Right kidney (tissue), 1 donor: Measurements from ENCODE around the gene EXOSC5.
A peak's percentile ranks its signal among the peaks of the same experiment; 100 is the strongest.
"Not testable (repeated sequence)": the region's sequence is repeated elsewhere in the genome, so short reads cannot be mapped to it uniquely, and the experiment has no call there.

Source experiments
- DNase-seq: peaks from one replicate; pipeline ENCODE4 v3.0.0-alpha.2; 2016

EXOSC5 gene

DNA sequence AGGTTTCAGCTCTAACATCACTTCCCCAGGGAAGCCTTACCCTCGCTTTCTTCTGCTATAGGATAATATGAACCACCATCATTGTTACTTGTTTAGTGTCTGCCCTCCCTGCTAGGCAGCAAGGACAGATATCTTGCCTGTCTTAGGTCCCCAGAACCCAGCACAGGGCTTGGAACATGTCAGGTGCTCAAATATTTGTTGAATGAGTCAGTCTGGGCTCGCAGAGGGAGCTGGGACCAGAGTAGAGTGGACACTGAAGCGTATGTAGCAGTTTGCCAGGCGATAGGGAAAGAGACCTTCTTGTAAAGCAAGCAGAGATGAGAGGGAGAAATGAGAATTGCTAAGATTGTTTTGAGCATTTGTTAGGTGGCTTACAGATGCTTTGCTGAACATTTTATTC, 12.1 kb upstream of the EXOSC5 start:
- no peak for DNase-seq

DNA sequence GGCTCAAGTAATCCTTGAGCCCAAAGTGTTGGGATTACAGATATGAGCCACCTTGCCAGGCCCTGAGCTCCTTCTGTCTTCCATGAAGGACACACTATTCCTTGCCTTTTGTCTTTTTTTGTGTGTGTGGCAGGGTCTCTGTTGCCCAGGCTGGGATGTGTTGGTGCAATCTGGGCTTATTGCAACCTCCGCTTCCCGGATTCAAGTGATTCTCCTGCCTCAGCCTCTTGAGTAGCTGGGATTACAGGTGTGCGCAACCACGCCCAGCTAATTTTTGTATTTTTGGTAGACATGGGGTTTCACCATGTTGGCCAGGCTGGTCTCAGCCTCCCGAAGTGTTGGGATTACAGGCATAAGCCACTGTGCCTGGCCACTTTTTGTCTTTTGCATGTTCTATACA, 11.7 kb upstream of the EXOSC5 start:
- DNase-seq, result not testable (repeated sequence)

DNA sequence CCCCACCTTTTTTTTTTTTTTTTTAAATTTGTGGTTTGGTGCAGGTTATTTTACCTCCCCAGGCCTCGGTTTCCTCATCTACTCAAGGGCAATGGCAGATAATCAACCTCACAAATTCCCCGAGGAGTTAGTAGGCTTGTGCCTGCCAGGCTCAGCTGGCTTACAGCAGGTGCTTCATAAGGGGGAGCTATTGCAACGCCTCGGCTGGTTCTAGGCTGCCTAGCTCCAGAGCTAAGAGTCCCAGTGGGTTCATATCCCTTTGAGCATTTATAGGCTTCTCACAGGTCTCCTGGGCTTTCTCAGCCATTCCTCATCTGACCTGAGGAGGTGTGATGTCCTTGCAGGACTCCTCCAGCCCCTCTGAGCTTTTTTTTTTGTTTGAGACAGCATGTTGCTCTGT, 11.1 kb upstream of the EXOSC5 start:
- DNase-seq, result no peak

DNA sequence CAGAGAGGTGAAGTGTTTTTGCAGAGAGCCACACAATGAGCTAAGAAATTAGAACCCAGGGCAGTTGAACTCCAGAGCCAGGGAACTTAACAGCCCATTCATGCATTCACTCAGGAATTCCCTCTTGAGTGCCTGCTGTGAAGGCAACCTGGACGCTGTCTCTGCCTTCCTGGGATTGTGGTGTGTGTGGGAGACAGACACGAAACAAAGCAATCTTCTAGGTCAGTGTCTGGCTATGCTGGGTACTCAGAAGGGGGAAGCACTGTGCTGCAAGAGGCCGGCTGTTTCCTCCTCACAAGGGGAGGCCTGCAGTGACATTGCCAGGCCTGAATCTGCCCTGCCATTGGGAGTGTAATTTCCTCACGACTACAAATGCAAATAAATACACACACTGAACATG, 10.1 kb upstream of the EXOSC5 start:
- no peak for DNase-seq

DNA sequence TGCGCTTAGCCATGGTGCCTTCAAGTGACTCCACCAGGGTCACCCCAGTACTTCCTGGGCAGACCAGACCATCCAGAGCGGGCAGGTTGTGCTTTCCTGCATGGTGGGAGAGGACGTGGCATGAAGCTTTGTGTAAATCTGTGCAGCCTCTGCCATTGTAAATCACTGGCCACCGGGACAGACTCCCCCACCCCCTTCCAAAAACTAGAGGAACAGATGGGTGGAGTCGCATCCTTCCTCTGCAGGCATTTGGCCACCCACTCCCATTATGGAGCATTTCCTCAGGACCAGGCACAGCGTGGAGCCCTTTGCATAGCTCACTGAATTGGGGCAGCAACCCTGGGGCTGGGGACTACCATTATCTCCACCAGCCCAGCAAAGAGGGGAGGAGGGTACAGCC, 8.6 kb upstream of the EXOSC5 start:
- DNase-seq, result no peak

DNA sequence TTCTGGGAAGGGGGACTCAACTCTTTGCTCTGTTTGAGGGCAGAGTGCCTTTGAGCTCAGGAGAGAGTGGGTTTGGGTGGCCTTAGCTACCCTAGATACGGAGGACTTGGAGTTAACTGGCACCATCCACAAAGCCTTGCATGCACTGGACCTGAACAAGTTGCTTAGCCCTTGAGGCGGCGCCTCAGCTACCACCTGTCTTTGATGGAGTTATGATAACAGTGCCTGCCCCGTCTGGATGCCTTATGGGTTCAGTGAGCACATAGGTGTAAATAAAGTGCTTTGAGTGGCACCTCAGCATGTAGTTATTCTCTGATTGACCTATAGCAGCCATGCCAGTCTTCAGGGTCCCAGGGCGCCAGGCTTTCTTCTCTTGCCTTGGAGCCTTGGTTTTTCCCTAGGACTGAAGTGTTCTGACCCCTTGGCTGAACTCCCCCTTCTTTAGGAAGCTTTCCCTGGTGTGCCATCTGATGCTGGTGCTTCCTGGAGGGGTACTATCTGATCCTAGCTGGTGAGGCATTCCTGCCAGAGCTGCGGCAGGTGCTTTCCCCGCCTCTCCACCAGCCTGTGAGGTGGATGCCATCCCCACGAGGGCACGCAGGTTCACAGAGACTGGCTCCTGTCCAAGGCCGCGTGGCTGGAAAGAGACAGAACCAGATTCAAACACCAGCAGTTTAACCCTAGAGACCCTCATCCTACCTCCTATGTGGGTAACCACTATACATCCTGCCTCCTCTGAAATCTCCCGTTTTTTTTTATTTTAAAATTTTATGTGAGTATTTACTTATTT, 6.2 kb upstream of the EXOSC5 start:
- no peak for DNase-seq

DNA sequence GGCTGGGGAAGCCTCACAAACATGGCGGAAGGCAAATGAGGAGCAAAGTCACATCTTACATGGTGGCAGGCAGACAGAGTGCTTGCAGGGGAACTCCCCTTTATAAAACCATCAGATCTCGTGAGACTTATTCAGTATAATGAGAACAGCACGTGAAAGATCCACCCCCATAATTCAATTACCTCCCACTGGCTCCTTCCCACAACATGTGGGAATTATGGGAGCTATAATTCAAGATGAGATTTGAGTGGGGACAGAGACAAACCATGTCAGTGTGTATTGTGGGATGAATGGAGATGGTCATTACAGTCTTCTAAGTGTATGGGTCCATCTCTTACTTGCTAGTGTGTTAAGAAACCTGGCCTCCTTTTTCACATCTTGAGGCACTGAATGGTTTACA, 4.9 kb upstream of the EXOSC5 start:
- DNase-seq, result no peak

- DNase-seq, result no peak
These were observed 4.3 kb upstream of the EXOSC5 start for GRCh38 chr19:41401483-41401882.

GRCh38 chr19:41399525-41399924, 2.4 kb upstream of the EXOSC5 start:
- DNase-seq, result no peak

- DNase-seq, result no peak
These were observed 1.9 kb upstream of the EXOSC5 start for GRCh38 chr19:41399091-41399490.

DNA sequence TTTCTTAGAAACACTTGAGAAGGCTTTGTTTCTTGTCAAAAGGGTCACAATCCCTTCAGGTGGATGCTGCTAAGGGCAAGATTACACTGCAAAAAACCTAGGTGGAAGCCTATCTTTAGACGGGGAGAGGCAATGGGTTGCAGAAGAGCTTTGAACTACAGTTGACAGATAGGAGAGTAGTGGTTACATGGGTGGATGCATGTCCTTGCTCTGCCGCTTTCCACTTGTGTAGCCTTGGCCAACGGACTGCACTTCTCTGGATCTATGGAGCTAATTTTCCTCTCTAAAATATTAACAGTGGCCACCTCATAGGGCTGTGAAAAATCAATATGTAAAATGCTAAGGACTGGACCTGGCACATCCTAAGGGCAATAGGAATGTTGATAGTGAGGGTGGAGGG, 1.4 kb upstream of the EXOSC5 start:
- no peak for DNase-seq

GRCh38 chr19:41398050-41398418, 875 bp upstream of the EXOSC5 start:
- no peak for DNase-seq

DNA sequence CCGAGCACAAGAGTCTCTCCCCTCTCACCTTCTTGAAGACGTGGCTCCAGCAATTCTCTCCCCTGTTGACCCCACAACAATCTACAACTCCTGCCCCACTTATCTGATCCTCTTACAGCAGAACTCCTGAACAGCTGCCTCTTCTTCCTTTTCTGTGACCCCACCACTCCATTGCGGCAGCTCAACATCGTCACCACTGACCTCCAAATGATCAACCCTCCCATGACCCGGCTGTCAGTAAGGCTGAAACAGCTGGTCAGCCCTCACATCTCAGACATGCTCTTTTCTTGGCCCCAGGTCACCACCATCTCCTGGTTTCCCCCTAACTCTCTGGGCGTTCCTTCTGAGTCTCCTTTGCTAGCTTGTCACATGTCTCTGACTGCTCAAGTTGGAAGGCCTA, 1.8 kb downstream of the EXOSC5 start:
- no peak for DNase-seq

DNA sequence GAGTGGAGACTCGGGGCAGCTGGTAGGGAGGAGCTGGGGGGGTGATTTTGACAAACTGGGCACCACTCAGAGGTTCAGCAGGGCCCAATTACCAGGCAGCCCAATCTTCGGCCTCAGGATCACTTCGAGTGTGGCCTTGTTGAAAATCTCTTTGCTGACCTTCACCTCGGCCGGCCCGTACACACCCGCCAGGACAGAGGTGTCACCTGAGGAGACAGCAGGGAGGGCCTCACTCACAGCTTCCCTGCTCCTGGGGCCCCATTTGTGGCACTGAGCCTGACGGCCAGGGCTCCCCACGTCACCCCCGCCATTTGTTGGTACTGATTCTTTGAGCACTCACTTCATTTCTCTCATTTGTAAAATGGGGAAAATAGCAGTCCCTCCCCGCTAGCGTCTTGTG, 4.4 kb downstream of the EXOSC5 start:
- DNase-seq, result no peak

DNA sequence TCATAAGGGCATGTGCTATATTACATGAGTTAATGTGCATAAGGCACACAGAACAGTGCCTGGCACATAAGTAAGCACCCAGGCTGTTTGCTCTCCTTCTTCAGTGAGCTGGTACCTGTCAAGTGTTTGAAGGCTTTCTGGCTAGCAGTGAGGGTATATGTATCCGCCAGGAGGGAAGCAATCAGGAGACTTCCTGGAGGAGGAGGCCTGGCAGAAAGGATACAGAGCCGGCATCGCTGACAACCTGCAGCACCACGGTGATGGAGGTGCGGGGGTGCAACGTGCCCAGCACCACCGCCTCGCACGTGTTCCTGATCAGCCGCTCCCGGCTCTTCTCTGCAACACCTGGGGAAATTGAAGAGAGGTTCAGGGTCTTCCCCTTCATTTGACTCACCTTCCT, 5.5 kb downstream of the EXOSC5 start:
- DNase-seq, result no peak

GRCh38 chr19:41386442-41386841, 10.7 kb downstream of the EXOSC5 start:
- DNase-seq, result no peak

DNA sequence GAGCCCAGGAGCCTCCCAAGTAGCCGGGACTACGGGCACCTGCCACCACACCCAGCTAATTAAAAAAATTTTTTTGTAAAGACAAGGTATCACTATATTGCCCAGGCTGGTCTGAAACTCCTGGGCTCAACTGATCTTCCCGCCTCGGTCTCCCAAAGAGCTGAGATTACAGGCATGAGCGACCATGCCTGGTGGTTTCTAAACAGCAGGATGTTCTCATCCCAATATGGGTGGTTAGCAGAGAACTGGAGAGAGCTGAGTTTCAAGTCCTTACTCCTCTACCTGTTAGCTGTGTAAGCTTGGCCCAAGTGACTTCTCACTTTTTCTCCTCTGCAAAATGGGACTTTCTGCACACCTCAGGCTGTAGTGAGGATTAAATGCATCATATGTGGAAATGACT, 12.8 kb downstream of the EXOSC5 start:
- DNase-seq, result no peak

- not testable (repeated sequence) for DNase-seq
These were observed 15.6 kb downstream of the EXOSC5 start for GRCh38 chr19:41381536-41381935.

GRCh38 chr19:41377977-41378709, 19.0 kb downstream of the EXOSC5 start:
- no peak for DNase-seq

GRCh38 chr19:41376998-41377365, 20.2 kb downstream of the EXOSC5 start:
- DNase-seq, result no peak

DNA sequence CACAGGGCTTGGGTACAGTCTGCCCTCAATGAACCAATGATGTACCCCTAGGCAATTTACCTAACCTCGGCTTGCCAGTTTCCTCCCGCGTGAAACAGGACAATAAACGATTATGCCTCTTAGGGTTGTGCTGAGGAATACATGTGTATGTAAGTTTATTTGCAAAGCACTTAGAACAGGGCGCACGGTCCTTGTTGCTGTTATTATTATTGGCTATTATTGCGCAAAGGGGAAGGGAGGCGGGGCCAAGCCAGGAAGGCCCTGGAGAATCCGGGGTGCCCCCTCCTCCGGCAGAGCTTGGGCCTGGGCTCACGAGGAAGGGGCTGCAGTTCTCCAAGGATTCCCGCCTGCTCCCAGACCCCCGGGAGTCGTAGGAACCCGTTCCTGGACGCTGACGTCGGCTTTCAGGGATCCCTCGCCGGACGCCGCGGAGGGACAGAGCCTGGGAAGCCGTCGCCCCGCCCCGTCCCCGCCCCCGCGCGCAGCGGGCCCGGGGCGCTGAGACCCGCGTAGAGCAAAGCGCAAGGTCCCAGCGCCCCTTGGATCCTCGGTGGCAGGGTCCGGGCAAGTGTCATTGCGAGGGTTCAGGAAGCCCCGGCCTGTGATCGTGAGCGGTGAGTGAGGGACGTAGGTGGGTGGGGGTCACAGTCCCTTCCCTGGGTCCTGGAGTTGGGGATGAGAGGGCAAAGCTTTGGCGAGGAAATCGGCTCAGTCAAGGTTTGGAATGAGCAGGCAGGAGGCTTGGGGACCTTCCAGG, 20.7 kb downstream of the EXOSC5 start, which contains the start of gene TMEM91:
Gene TMEM91, plus strand, starts transcription at position 293 of the 757 bp plus-strand sequence. CDS start 1,777 bp downstream, outside the sequence.
- DNase-seq, result peak; percentile 74

DNA sequence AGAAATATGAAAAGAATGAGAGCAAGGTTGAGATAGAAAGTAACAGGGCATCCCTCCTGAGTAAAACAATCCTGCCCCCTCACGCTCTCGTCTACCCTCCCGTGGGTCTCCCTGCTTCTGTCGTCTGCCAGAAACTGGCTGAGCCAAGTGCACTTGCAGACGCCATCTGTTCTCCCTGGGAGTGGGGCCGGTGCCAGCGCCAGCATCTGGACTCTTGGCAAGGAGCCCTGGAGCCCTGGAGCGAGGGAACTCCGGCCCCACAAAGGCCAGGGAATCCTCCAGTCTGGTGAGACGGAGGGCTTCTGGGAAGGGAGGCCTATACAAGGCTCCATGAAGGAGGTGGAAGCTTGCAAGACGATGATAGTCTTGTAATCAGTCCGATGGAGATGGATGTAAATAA, 23.2 kb downstream of the EXOSC5 start:
- DNase-seq, result no peak

DNA sequence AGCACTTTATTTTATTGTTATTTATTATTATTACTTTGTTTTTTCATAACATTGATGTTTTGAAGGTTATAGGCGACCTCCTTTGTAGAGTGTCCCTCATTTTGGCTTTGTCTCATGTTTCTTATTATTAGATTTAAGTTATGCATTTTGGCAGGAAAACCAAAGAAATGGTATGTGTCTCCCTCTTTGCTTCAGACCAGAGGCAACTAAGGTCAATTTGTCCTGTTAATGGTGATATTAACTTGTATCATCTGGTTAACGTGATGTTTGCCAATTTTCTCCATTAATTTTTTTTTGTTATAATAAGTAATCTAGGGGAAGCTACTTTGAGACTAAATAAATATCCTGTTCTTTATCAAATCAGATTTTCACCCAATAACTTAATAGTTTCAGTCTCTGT, 24.7 kb downstream of the EXOSC5 start:
- DNase-seq, result no peak
